ENCODE results near the gene COMMD8. TPM values are rescaled to one million over a fixed set of nuclear protein-coding genes. Genes with fewer than 3 reads are reported as not detected.

The COMMD8 gene
- total RNA-seq, 1 experiment from 2014 or later = 10.9 TPM

GRCh38 chr4:47483745-47484144, 20.2 kb upstream of the COMMD8 start:
- H3K23ac ChIP-seq (ENCODE audit: insufficient read length, low read depth, low read length) = no peak overlapping the region
- H2BK5ac ChIP-seq (ENCODE audit: insufficient read length, low read length) = no peak overlapping the region
- H4K20me1 ChIP-seq (ENCODE audit: control insufficient read depth, insufficient read depth, insufficient read length) = no peaks in the 10 kb centered on the region
- H4K8ac ChIP-seq (replicated peaks; ENCODE audit: insufficient read length, low read depth, low read length) = no peak overlapping the region
- no peak overlapping the region for H4K5ac ChIP-seq (ENCODE audit: insufficient read length, low read depth, low read length)
- no peak overlapping the region for H3K27ac ChIP-seq (ENCODE audit: insufficient read length, low read depth, low read length)
- H3K4me1 Mint-ChIP-seq = peaks cover 8 to 16% of the 10 kb centered on the region in 2 experiments
- H2AK5ac ChIP-seq (ENCODE audit: insufficient read length, low read length) = no peak overlapping the region
- no peak overlapping the region for H3K14ac ChIP-seq (ENCODE audit: insufficient read depth, low read length)
- H3T11ph ChIP-seq (ENCODE audit: low read length) = no peak overlapping the region
- no peak overlapping the region for H3K56ac ChIP-seq (ENCODE audit: insufficient read length, low read depth, low read length)
- no peaks in the 10 kb centered on the region for H3K79me2 ChIP-seq (ENCODE audit: insufficient read depth, low read length)
- H3K27me3 Mint-ChIP-seq (ENCODE audit: low read depth) = peaks cover 12% of the 10 kb centered on the region
- no peaks in the 10 kb centered on the region for H3K9me3 ChIP-seq (ENCODE audit: control insufficient read depth, low read depth, low read length)
- no peaks in the 10 kb centered on the region for H3K79me1 ChIP-seq (ENCODE audit: insufficient read depth, low read depth, low read length, poor library complexity, severe bottlenecking)
- H3K36me3 Mint-ChIP-seq (ENCODE audit: insufficient read depth in 1 of 3, low read depth in 3 of 3) = no peaks in the 10 kb centered on the region
- H3K9me3 Mint-ChIP-seq = peaks cover 0 to 2% of the 10 kb centered on the region in 2 experiments; a peak in 2 of 5 replicates
- no peak overlapping the region for H2BK20ac ChIP-seq (ENCODE audit: low read depth, low read length, poor library complexity, severe bottlenecking)
- no peak overlapping the region for H2AFZ ChIP-seq (ENCODE audit: low read length)
- H2BK120ac ChIP-seq (ENCODE audit: low read depth, low read length, poor library complexity, severe bottlenecking) = no peak overlapping the region
- H3K18ac ChIP-seq (ENCODE audit: insufficient read length, low read depth, low read length) = no peak overlapping the region
- no peak for DNase-seq
- peaks cover 7% of the 10 kb centered on the region for H3K23me2 ChIP-seq (ENCODE audit: insufficient read length, low read depth, low read length, poor library complexity, severe bottlenecking)
- no peak overlapping the region for H3K4me2 ChIP-seq (ENCODE audit: insufficient read depth, insufficient read length, low read length)
- no peak overlapping the region for H3K27ac Mint-ChIP-seq
- WGBS (ENCODE audit: extremely low coverage, insufficient read length, low lambda C conversion rate) = no CpG with 5 or more reads among the region's 3 CpGs
- no peak overlapping the region for H3K9ac ChIP-seq (ENCODE audit: extremely low read depth, insufficient read length, low read length)
- no peak for TF ChIP-seq CTCF (conservative IDR thresholded peaks at IDR 0.05)
- H4K91ac ChIP-seq (ENCODE audit: insufficient read length, low read depth, low read length) = no peak overlapping the region
- H2BK15ac ChIP-seq (ENCODE audit: low read depth, low read length) = no peak overlapping the region
- H3K4me1 ChIP-seq (ENCODE audit: insufficient read depth, low read length) = no peaks in the 10 kb centered on the region
- no peak overlapping the region for H2BK12ac ChIP-seq (ENCODE audit: insufficient read length, low read depth, low read length)
- H3K4ac ChIP-seq (ENCODE audit: low read depth, low read length) = no peak overlapping the region
- no peaks in the 10 kb centered on the region; the same call in 1 of the 2 replicates for H3K27me3 ChIP-seq (ENCODE audit: insufficient read depth, low read length)
- H3K4me3 Mint-ChIP-seq = no peak overlapping the region

All from H9 (cell line).